HG03135 (cell line): Measurements from ENCODE around the gene SOX13.
"Not testable (repeated sequence)": the region's sequence is repeated elsewhere in the genome, so short reads cannot be mapped to it uniquely, and the experiment has no call there.

Experiments
- ATAC-seq: cut with Tn5 transposase; IDR thresholded peaks from one replicate; pipeline ENCODE4 v1.9.1; 2021; ENCODE audit warnings: mild to moderate bottlenecking, moderate library complexity; ENCODE audit not compliant: unreplicated experiment

SOX13 gene

GRCh38 chr1:204084247-204084772, 11.4 kb downstream of the SOX13 start:
- ATAC-seq = no peak

GRCh38 chr1:204085876-204086275, 13.0 kb downstream of the SOX13 start:
- ATAC-seq = no peak

GRCh38 chr1:204087181-204087892, 14.4 kb downstream of the SOX13 start:
- ATAC-seq = no peak

GRCh38 chr1:204087893-204088528, 15.1 kb downstream of the SOX13 start:
- ATAC-seq = no peak

- ATAC-seq = no peak
Observed at GRCh38 chr1:204088596-204088995, 15.7 kb downstream of the SOX13 start.

- ATAC-seq = no peak
Observed at GRCh38 chr1:204089044-204089751, 16.3 kb downstream of the SOX13 start.

- ATAC-seq = not testable (repeated sequence)
Observed at GRCh38 chr1:204090132-204090531, 17.2 kb downstream of the SOX13 start.

GRCh38 chr1:204091066-204091465, 18.2 kb downstream of the SOX13 start:
- no peak for ATAC-seq

GRCh38 chr1:204091787-204092312, 18.9 kb downstream of the SOX13 start:
- ATAC-seq = no peak

- no peak for ATAC-seq
Observed at GRCh38 chr1:204092632-204093420, 19.9 kb downstream of the SOX13 start.

GRCh38 chr1:204093421-204093717, 20.5 kb downstream of the SOX13 start:
- ATAC-seq = no peak

GRCh38 chr1:204093781-204094180, 20.9 kb downstream of the SOX13 start:
- no peak for ATAC-seq

GRCh38 chr1:204094313-204094729, 21.4 kb downstream of the SOX13 start:
- ATAC-seq = no peak

- ATAC-seq = no peak
Observed at GRCh38 chr1:204094856-204095634, 22.1 kb downstream of the SOX13 start.

GRCh38 chr1:204096931-204097330, 24.0 kb downstream of the SOX13 start:
- ATAC-seq = no peak

GRCh38 chr1:204098683-204099082, 25.8 kb downstream of the SOX13 start:
- no peak for ATAC-seq

GRCh38 chr1:204099754-204100153, 26.8 kb downstream of the SOX13 start:
- ATAC-seq = not testable (repeated sequence)

- no peak for ATAC-seq
Observed at GRCh38 chr1:204102029-204102611, 29.2 kb downstream of the SOX13 start.

- no peak for ATAC-seq
Observed at GRCh38 chr1:204102739-204103430, 30.0 kb downstream of the SOX13 start.
